Ishikawa (cell line): ENCODE data around the gene PSMC1.

ENCODE experiments used
- CEBPB ChIP-seq: IDR thresholded peaks from 2 replicates; pipeline ENCODE4 v1.6.1; 2012
- CREB1 ChIP-seq: IDR thresholded peaks from 2 replicates; pipeline ENCODE4 v1.6.1; 2012; ENCODE audit warnings: low read depth
- EGR1 ChIP-seq: IDR thresholded peaks from 2 replicates; pipeline ENCODE4 v1.6.1; 2012
- EP300 ChIP-seq: IDR thresholded peaks from 2 replicates; pipeline ENCODE4 v1.6.1; 2012; ENCODE audit warnings: borderline replicate concordance
- FOXM1 ChIP-seq: IDR thresholded peaks from 2 replicates; pipeline ENCODE4 v1.6.1; 2012; ENCODE audit warnings: low read depth, borderline replicate concordance
- NFIC ChIP-seq: IDR thresholded peaks from 2 replicates; pipeline ENCODE4 v1.6.1; 2012
- RAD21 ChIP-seq: IDR thresholded peaks from 2 replicates; pipeline ENCODE4 v1.6.1; 2012; ENCODE audit warnings: low read depth
- TAF1 ChIP-seq: IDR thresholded peaks from 2 replicates; pipeline ENCODE4 v1.6.1; 2012; ENCODE audit warnings: low read depth, mild to moderate bottlenecking
- TCF12 ChIP-seq: IDR thresholded peaks from 2 replicates; pipeline ENCODE4 v1.6.1; 2012; ENCODE audit warnings: low read depth
- TEAD4 ChIP-seq: IDR thresholded peaks from 2 replicates; pipeline ENCODE4 v1.6.1; 2012
- YY1 ChIP-seq: IDR thresholded peaks from 2 replicates; pipeline ENCODE4 v1.6.1; 2012; ENCODE audit warnings: low read depth
- ZBTB7A ChIP-seq: IDR thresholded peaks from 2 replicates; pipeline ENCODE4 v1.6.1; 2012; ENCODE audit warnings: low read depth
- TF ChIP-seq, protein P1 (sequence below): IDR thresholded peaks from 2 replicates; pipeline ENCODE4 v1.6.1; 2012
- TF ChIP-seq, protein P2 (sequence below): IDR thresholded peaks from 2 replicates; pipeline ENCODE4 v1.6.1; 2012
- TF ChIP-seq, protein P3 (sequence below): IDR thresholded peaks from 2 replicates; pipeline ENCODE4 v1.6.1; 2012; ENCODE audit warnings: low read depth, mild to moderate bottlenecking

Gene PSMC1

DNA sequence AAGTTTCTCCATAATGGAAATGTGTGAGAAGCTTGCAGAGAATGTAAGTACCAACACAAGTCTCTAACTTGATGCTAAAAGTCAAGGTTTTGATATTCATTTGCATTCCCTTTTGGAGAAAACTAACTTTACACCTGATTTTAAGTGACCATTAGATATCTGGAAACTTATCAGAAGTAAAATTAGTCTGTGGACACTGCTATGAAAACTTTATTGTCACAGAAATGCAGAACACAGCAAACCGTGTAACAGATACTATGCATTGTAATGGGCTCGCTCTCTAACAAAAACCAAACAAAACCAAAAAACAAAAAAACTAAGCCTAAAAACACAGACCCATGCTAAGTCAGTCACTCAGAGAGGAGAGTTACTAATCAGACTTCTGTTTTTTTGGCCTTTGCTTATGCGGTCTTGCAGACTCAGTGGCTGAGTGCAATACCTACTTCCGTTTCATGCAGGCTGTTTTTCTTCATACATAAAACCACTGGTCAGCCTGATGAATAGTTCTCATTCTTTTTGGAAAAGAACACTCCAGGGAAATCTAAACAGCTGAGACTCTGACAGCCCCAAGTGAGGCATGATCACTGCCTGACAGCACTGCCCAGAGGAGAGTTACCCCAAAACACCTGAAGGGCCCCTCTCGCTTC, 39.6 kb downstream of the PSMC1 start:
- TF ChIP-seq EGR1: no peak
- TF ChIP-seq EP300: no peak
- TF ChIP-seq TEAD4: no peak
- TF ChIP-seq, protein P1, sequence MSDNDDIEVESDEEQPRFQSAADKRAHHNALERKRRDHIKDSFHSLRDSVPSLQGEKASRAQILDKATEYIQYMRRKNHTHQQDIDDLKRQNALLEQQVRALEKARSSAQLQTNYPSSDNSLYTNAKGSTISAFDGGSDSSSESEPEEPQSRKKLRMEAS: no peak
- no peak for TF ChIP-seq RAD21
- no peak for TF ChIP-seq CEBPB
- TF ChIP-seq CREB1: no peak
- TF ChIP-seq TCF12: no peak
- no peak for TF ChIP-seq YY1
- TF ChIP-seq, protein P2, sequence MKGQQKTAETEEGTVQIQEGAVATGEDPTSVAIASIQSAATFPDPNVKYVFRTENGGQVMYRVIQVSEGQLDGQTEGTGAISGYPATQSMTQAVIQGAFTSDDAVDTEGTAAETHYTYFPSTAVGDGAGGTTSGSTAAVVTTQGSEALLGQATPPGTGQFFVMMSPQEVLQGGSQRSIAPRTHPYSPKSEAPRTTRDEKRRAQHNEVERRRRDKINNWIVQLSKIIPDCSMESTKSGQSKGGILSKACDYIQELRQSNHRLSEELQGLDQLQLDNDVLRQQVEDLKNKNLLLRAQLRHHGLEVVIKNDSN: no peak
- TF ChIP-seq TAF1: no peak
- no peak for TF ChIP-seq FOXM1
- no peak for TF ChIP-seq NFIC
- no peak for TF ChIP-seq ZBTB7A
- TF ChIP-seq, protein P3, sequence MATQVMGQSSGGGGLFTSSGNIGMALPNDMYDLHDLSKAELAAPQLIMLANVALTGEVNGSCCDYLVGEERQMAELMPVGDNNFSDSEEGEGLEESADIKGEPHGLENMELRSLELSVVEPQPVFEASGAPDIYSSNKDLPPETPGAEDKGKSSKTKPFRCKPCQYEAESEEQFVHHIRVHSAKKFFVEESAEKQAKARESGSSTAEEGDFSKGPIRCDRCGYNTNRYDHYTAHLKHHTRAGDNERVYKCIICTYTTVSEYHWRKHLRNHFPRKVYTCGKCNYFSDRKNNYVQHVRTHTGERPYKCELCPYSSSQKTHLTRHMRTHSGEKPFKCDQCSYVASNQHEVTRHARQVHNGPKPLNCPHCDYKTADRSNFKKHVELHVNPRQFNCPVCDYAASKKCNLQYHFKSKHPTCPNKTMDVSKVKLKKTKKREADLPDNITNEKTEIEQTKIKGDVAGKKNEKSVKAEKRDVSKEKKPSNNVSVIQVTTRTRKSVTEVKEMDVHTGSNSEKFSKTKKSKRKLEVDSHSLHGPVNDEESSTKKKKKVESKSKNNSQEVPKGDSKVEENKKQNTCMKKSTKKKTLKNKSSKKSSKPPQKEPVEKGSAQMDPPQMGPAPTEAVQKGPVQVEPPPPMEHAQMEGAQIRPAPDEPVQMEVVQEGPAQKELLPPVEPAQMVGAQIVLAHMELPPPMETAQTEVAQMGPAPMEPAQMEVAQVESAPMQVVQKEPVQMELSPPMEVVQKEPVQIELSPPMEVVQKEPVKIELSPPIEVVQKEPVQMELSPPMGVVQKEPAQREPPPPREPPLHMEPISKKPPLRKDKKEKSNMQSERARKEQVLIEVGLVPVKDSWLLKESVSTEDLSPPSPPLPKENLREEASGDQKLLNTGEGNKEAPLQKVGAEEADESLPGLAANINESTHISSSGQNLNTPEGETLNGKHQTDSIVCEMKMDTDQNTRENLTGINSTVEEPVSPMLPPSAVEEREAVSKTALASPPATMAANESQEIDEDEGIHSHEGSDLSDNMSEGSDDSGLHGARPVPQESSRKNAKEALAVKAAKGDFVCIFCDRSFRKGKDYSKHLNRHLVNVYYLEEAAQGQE: no peak

DNA sequence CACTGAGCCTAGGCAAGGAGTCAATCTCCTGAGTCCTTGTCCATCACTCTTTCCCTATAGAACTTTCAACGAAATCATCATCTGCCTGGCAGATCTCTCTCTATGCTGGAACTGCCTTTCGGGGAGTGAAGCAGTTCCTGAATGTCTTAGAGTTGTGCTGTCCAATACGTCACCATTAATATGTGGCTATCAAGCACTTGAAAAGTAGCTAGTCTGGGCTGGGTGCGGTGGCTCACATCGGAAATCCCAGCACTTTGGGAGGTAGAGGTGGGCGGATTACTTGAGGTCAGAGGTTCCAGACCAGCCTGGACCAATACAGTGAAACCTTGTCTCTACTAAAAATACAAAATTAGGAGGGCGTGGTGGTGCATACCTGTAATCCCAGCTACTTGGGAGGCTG, 40.3 kb downstream of the PSMC1 start:
- TF ChIP-seq, protein P1: no peak
- TF ChIP-seq FOXM1 (no peak), TAF1 (no peak), EGR1 (no peak), TEAD4 (no peak), TCF12 (no peak), YY1 (no peak), NFIC (no peak), CREB1 (no peak)
- TF ChIP-seq, protein P2: no peak
- TF ChIP-seq, protein P3: no peak

DNA sequence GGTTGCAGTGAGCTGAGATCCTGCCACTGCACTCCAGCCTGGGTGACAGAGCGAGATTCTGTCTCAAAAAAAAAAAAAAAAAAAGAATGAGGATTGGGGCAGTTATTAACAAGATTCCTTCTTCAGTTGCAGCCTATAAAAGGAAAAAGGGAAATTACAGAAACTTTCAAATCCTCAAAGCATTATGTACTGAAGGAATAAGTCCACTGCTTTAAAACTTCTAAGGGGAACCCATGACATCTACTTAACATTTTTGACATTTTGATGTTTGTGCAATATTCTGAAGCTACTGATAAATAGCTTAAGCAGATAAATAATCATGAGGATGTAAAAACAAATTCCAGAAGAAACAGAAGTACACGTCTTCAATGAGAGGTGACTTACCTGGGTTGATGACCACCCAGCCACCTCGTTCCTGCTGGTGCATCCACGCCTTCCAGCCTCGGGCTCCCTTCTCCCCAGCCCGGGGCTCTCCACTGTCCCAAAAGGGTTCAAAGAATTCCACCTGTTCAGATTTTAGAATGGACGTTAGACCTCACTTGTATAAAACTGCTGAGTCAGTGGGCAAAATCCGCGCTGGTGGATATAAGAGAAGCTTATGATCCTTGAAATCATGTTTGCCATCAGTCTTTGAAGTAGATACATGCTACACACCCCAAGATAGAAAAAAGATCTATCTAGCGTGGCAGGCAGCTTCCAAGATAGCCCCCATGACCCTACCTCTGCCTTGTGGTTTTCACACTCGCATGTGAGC, 41.7 kb downstream of the PSMC1 start:
- TF ChIP-seq CREB1 (no peak), TEAD4 (no peak), TAF1 (no peak), YY1 (no peak), ZBTB7A (no peak), EGR1 (no peak), CEBPB (no peak), TCF12 (no peak), FOXM1 (no peak), NFIC (no peak), RAD21 (no peak), EP300 (no peak)
- TF ChIP-seq, protein P3: no peak
- TF ChIP-seq, protein P2: no peak
- TF ChIP-seq, protein P1: no peak
